ENCODE results near the gene MYLK.

The MYLK gene

DNA sequence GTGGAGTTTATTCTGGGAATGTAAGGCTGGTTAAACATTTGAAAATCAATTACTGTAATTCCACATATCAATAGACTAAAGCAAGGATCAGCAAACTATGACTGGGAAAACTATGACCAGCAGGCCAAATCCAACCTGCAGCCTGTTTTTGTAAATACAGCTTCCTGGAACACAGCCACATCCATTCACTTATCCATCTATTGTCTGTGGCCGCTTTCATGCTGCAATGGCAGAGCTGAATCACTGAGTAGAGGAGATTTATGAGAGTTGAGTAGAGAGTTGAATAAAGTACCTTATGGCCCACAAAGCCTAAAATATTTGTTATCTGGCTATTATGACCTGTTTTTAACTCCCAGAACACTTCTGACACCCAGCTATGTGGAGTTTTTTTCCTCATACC lies 12.2 kb downstream of the MYLK start:
- no peak for DNase-seq

DNA sequence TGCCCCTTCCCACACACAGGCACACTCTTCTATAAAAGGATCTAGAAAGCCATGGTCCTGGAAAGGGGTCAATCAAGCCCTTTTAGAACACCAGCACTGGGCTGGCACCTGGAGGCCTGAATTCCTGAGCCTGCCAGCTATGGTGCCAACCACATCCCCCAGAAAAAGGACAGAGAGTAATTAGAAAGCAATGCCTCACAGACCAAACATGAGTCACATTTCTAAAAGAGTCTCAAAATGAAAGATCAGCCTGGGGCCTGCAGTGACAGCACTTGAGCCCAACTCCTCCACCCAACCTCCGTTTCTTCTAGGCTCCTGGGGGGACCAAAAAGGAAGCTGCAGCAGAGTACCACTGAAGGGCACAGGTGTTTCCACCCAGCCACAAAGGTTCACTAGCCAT lies 14.1 kb downstream of the MYLK start:
- DNase-seq, result no peak

DNA sequence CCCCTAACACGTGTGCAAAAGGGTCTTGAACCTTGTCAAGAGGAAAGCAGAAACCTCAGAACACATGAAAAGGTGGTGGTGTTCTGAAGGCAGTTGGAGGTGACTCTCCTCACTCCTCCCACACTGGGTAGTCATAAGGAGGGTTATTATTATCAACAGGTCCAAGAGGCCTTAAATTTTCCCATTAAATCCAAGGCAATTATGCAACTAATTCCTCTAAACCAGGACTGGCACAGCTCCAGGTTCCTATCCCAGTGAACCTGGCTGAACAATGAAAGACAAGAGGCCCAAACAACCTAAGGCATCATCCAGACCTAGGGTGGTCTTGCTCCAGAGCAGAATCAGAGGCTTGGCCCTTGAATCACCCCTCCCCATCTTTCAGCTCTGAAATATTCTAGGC lies 15.0 kb downstream of the MYLK start:
- DNase-seq, result no peak

DNA sequence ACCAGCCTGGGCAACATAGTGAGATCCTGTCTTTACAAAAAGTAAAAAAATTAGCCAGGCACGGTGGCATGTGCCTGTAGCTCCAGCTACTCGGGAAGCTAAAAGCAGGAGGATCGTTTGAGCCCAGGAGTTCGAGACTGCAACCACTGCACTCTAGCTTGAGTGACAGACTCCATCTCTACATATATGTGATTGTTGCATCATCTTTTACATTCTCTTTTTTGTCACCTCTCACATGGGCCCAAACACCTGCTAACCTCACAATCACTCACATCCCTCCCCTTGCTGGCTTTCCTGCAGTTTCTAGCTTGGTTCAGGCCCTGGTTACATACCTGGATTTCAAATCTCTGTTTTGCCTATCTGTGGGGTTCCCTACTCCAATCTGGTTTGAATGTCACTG lies 19.4 kb downstream of the MYLK start:
- no peak for DNase-seq

DNA sequence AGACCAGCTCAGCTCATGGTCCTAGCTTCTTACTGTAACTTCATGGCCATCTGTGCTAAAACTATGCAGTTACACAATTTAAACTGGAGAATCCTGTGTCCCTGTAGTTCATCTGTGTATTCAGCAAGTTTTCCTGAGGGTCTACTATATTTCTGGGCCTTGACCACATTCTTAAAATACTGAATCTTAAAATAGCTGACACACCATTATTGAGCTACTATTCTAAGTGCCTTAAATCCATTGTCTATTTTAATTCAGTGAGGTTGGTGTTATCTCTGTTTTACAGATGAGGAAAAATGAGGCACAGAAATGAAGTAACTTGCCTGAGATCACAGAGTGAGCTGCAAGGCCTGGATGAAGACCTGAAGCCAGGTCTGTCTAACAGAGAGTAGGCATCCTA lies 22.0 kb downstream of the MYLK start:
- no peak for DNase-seq

DNA sequence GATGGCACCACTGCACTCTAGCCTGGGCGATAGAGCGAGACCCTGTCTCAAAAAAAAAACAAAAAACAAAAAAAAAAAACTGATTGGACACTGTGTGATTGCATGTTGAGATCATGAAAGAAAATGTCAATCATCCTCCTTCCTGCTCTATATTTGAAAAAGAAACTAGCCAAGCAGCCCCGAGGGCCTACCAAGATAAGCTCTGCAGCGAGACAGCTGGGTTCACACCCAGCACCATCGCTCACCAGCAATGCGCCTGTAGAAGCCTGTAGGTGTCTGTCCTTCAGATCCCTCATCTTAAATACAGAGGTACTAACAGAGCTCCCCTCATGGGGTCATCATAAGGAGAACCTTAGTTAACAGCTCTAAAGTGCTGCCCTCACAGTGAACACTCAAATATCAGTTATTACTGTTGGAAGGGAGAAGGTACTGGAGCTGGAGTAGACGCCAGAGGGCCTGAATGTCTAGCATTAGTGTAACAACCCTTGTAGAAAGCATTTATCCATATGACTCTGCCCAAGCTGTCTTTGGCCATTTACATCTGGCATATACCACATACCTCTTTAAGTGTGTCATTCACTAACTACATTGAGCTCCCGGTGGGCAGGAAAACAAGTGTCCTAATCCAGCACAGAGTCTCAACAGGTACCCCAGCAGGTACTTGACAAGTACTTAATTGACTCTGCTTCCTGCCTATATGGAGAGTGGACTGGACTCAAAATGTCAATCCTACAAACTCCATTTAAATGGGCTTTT lies 22.9 kb downstream of the MYLK start:
- no peak for DNase-seq

DNA sequence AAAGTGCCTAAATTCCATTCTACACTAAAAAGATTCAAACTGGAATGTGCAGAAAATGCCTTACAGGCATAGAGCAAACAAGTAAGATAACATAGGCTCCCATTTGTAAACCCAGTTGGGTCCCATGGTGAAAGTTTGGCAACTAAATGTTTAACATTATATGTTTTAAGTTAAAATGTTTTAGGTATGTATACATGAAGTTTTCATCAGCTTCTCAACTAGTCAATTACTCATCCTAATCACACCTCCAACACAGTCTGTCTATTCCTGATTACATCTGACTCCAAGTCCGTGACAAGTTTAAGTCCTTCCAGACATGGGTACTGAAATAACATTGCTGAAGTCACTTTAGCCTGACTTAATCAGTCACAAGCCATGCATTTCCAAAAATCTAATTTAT lies 25.0 kb downstream of the MYLK start:
- DNase-seq, result no peak

DNA sequence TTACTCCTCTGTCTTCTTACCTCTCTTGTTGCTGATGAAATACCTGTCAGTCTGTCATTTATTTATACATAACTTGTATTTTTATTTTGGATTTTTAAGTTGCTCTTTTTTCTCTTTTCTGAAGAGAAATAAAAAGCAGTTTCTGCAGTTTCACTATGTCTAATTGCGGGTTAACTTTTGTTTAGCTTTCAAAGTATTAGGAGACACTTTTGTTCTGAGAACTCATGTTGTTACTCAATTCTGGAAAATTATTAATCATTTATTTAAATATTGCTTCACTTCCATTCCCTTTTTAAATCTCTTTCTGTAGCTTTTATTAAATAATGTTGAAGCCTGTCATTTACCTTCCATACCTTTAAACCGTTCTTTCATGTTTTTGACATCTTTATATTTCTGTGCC lies 29.2 kb downstream of the MYLK start:
- DNase-seq, result no peak

DNA sequence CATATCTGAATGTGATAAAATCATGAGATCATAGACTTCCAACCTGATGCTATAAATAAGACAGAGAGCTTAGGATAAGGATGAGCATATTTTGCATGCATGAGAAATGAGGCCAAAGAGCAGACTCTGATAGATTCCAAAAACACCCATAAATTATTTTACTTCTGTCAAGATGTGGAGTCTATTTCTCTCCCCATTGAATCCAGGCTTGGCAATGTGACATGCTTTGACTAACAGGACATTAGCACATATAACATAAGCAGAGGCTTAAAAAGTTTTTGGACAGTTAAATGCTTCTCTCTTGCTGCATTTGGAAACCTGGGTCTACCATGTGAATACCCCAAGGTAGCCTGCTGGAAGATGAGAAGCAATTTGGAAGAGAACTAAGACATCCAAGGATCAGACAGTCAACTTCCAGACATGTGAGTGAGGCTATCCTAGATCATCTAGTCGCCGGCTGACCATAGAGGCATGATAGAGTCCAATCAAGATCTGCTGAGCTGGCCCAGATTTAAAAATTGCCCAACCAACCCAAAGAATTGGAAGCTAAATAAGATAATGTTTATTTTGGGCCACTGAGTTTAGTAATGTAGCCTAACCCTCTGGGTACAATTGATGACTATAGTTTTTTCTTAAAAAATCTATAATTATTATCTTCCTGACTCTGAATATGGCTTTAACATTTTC lies 30.3 kb downstream of the MYLK start:
- no peak for DNase-seq

DNA sequence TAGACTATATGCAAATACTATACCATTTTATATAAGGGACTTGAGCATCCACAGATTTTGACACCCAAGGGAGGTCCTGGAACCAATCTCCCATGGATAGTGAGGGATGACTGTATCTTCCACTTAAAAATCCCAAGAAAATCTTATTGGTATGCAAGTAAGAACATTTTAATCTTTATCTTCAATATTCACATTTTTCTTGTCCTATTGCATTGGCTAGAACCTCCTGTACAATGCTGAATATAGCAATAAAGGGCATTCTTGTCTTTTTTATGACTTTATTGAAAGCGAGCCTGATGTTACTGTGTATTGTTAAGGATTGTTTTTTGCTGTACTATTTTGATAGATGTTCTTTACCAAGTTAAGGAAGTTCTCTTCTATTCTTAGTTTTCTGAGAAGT lies 36.9 kb downstream of the MYLK start:
- DNase-seq, result no peak

DNA sequence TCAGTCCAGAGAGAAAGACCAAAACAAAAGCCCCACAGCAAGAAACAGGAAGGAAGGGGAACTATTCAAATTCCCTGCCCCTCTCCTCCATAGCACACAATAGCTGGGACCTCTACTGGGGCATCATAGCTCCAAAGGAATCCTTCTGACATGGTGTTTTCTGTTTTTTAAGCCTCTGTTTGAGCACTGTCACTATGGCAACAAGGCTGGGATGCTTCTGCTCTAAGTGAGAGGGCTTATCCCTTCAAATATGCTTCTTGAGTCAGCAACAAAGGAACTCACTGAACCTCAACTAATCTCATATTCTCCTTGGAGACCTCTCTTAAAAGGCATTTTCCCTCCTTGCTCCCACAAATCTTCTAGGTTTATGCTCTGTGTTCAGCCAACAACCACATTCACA lies 40.5 kb downstream of the MYLK start:
- no peak for DNase-seq

DNA sequence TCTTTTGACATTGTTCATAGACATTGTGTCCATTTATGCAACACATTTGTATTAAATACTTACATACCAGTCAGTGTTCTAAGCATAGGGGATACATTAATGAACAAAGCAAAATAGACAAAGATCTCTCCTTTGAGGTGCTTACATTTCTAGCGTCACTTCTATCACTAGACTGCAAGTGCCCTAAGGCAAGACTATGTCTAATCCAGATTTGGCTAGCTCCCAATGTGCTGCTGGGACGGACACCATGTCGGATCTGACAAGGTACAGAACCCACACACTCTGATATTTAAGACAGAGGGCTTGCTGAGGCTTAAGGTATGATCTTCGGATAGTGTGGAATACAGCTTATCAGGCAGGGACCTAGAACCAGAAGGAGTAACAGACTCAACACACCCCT lies 41.4 kb downstream of the MYLK start:
- no peak for DNase-seq

DNA sequence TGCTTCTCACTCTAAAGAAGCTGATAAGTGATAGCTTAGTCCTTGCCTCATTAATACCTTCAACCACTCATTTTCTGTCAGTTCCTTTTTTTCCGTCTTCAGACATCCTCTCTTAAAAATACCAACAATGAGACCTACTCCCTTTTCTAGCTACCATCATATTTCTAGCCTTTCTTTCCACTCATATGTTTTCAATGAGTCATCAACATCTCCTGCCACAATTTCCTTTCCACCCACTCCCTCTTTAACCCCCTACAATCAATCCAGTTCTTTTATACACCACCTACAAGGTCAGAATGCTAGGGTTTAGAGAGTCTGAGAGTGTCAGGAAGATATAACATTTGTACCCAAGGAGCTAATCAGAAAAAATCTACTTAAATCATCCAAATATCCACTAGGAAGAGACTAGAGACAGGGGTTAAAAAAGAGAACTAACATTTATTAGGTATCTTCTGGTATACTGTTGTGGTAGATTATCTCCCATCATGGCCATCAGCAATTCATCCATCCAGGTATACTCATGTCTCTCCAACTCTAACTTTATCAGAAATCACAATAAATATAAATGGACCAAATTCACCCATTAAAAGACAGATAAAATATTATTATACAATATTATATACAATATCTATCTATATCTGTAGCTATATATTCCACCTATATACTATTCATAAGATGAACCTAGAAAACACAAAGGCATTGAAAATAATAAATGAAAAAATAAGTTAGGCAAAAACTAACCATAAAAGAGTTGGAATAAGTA lies 42.5 kb downstream of the MYLK start:
- DNase-seq, result no peak

DNA sequence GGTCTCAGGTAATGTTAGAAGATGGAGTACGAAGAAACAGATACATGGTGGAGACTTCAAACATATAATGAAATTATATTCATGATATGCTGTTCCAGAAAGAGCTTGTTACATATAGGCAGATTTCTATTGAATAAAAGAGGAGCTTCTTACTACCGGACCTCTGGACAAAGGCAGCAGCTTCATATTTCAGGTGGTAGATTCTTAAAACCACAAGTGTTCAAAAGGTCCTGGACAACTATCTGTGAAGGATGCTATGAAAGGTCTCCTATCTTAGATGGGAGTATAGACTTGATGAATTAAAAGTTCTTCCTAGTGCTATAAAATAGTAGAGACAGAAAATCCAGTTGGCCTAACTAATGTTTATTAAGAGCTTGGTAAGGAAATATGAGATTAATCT lies 43.2 kb downstream of the MYLK start:
- DNase-seq, result no peak

DNA sequence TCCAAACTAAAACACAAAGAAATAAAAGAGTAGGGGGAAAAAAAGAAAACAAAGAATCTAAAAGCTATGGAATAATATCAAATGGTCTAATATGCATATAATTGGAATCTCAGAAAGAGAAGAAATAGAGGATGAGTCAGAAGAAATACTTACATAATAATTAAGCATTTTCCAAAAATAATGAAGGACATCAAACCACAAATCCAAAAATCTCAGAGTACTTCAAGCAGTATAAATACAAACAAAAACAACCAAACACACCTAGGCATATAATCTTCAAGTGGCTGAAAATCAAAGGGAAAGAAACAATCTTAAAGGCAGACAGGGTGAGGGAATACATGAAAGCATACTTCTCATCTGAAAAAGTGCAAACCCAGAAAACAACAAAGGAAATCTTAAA lies 46.3 kb downstream of the MYLK start:
- DNase-seq, result no peak

DNA sequence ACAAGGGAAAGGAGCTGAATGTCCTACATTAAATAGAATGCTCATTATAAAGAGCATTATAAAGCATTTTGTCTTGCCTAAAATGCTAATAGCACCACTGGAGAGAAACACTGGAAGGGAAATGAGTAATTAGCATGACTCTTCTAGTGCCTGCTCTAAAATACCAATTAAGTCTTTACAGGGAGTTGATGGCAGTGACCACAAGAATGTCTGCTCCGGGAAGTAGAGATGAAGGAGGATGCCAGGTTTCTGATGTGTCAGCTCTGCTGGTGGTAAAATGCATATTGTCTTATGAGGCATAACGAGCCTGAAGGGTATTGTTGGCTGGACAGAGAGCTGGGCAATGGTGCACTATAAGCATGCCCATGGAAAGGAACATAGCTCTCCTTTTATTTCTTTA lies 49.5 kb downstream of the MYLK start:
- no peak for DNase-seq

DNA sequence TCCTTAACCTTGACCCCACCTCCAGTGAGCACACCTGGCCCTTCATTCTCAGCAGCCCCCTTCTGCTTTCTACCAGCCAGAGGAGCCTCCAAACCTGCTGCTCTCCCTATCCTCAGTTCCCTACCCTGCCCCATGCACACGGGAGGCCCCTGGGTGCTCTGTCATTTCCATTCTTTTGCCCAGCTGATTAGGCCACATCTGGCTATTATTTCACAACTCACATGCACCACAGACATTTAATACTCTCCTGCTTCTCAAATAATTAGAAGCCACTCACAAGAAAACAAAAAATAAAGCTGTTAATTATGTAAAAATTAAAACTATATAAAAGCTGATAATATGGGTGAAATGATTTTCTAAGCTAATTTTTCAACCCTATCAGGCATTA lies 50.7 kb downstream of the MYLK start:
- DNase-seq, result no peak

DNA sequence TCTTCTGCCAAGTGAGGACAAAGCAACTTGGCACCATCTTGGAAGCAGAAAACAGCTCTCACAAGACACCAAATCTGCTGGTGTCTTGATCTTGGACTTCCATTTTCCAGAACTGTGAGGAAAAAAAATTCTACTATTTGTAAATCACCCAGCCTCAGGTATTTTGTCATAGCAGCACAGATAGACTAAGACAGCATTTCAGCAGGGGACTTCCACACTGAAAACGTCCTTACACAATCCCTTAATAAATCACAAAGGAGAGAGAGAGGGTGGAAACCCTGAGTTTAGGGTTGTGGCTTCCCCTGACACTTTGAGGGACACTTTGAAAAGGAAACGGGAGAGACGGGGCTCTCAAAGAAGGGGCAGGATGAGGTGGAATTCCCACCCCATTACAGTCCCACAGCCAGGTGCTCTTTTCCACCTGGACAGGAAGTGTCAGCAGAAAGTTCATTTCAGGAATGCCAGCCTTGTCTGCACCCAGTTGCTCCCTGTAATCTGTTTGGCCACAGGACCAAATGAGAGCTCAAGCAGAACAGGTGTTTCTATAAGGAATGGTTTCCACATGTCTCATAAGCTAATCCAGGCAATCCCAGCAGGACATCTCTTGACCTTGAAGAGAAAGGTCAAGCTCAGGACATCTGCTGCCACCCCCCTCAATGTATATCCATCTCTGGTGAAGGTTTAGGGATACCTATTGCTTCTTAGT lies 51.3 kb downstream of the MYLK start:
- no peak for DNase-seq

DNA sequence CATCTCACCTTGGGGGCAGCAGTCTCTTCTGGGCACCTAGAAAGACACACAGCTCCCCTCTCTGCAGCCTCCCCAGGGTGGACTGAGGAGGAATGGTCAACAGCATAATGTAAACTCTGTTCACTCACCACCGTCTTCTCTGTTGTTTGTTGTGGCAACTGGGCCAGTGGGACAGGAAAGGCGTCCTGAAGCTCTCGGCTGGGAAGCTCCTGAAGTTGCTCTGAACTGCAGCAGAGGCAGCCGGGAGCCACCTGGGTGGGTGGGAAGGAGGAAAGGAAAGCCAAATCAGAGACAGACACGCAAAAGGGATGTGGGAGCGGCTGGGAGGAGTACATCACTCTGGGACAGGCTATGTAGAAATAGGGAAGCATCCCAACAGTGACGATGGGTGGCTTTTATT lies 52.7 kb downstream of the MYLK start:
- DNase-seq, result no peak

DNA sequence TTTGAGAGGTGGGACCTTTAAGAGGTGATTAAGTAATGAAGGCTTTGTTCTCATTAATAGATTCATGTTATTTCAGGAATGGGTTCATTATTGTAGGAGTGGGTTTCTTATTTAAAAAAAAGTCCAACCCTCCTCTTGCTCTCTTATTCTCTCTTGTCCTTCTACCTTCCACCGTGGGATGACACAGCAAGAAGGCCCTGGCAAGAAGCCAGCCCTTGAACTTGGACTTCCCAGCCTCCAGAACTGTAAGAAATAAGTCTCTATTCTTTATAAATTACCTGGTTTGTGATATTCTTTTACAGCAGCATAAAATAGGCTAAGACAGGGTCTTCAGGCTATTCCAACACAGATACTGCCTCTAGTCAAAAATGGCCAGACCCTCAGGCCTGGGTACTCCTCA lies 62.2 kb downstream of the MYLK start:
- DNase-seq, result no peak

DNA sequence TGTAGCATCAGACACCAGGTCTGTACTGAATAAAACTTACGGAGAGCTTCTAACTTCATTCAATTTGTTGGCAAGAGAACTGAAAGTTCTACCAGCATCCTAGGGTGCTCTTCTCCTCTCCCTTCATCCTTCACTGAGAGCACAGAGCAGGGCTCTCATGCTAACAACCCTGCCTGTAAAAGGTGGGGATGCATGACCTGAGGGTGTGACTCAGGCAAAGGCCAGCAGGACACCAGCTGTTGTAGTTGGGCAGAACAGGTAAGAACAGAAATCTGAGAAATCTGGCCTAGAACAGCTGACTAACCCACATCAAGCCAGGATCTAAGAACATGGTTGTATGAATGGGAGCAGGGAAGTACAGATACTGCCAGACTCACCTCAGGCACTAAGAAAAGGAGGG lies 64.2 kb downstream of the MYLK start:
- DNase-seq, result no peak

DNA sequence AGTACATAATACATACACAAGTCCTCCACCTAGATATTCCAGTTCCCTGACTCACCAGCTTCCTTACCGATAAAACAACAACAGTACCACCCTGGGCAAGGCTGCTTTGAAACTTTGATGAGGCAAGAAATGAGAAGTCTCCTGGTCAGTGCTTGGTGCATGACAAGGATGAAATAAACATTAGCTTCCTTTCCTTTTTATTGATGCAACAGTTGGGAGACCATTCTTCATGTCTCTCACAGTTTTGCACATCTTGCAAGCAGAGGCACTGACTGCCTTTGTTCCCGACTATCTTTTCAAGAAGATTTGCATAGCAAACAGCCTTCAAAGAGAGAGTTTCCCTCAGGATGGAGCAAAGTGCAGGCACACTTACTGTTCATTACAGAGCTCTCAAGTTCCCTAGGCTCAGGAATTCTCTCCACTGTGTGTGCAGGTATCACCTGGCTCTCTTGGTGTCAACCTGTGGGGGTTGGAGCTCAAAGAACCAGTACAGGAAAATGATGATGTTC lies 65.2 kb downstream of the MYLK start:
- no peak for DNase-seq

DNA sequence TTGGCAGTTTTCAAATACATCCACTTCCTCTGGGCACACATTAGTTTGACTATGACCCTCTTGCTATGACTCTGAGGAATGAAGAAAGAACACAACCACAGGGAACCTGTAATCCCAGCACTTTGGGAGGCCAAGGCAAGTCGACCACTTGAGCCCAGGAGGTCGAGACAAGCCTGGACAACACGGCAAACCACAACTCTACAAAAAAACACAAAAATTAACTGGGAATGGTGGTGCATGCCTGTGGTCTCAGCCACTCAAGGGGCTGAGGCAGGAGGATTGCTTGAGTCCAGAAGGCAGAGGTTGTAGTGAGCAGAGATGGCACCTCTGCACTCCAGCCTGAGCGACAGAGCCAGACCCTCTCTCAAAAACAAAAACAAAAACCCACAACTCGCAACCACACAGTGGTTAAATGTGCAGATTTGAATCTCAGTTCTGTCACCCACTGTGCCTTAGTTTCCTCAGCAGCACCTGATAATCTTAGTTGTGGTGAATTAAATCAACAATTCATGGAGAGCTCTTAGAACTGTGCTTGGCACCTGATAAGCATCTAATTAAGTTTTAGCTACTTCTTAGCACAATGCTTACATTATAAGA lies 65.7 kb downstream of the MYLK start:
- DNase-seq, result no peak

Data from NCI-H1436 treated with DMSO at 0.1 percent for 48 hours (cell line).